Measurements from ENCODE around the gene CSF1R. TPM values are rescaled to one million over a fixed set of nuclear protein-coding genes. Genes with fewer than 3 reads are reported as not detected.

Gene CSF1R
- total RNA-seq, 3 donors from 2014 or later = 11.5 to 79.0 (median 24.1) TPM

- peaks cover under 1% of the 10 kb centered on the region for H3K36me3 ChIP-seq
- no peaks in the 10 kb centered on the region for H3K9me3 ChIP-seq
- intact Hi-C loops (cut with DNase I; ENCODE audit: low total_unique reads) = no loop called here
- peaks cover 0 to 9% of the 10 kb centered on the region in 2 donors for H3K4me1 ChIP-seq
- peak overlapping the region; percentile 56 to 71 for H3K27ac ChIP-seq
- H3K27me3 ChIP-seq = no peaks in the 10 kb centered on the region
- TF ChIP-seq POLR2A (IDR thresholded peaks at IDR 0.05) = no peak
- no peak for TF ChIP-seq CTCF (IDR thresholded peaks at IDR 0.05)
- TF ChIP-seq POLR2AphosphoS5 (IDR thresholded peaks at IDR 0.05) = no peak
- no peak overlapping the region for H3K4me3 ChIP-seq
- DNase-seq (ENCODE audit: low spot score in 2 of 2) = no peak
Measured at GRCh38 chr5:150020249-150020648, 66.1 kb downstream of the CSF1R start.

- H3K4me3 ChIP-seq = no peak overlapping the region
- no peaks in the 10 kb centered on the region for H3K27me3 ChIP-seq
- H3K4me1 ChIP-seq = no peaks in the 10 kb centered on the region
- peak overlapping the region in 1 of 2 donors; percentile 45 for H3K27ac ChIP-seq
- H3K36me3 ChIP-seq = peaks cover 3% of the 10 kb centered on the region
- no peak for DNase-seq (ENCODE audit: low spot score in 2 of 2)
- no peaks in the 10 kb centered on the region for H3K9me3 ChIP-seq
- TF ChIP-seq POLR2AphosphoS5 (IDR thresholded peaks at IDR 0.05) (no peak), POLR2A (IDR thresholded peaks at IDR 0.05) (no peak)
- intact Hi-C loops (cut with DNase I; ENCODE audit: low total_unique reads) = no loop called here
Measured at GRCh38 chr5:150017226-150018005, 68.9 kb downstream of the CSF1R start.

GRCh38 chr5:150016537-150016936 is 69.8 kb downstream of the CSF1R start:
- intact Hi-C loops (cut with DNase I; ENCODE audit: low total_unique reads) = no loop called here

GRCh38 chr5:150015415-150015814 is 70.9 kb downstream of the CSF1R start:
- intact Hi-C loops (cut with DNase I; ENCODE audit: low total_unique reads) = no loop called here
- Histone ChIP-seq H3K27me3 (no peaks in the 10 kb centered on the region), H3K36me3 (peaks cover 3% of the 10 kb centered on the region), H3K9me3 (no peaks in the 10 kb centered on the region), H3K27ac (no peak overlapping the region), H3K4me3 (no peak overlapping the region), H3K4me1 (no peaks in the 10 kb centered on the region)
- TF ChIP-seq POLR2A (IDR thresholded peaks at IDR 0.05) (no peak), POLR2AphosphoS5 (IDR thresholded peaks at IDR 0.05) (no peak), CTCF (IDR thresholded peaks at IDR 0.05) (no peak)
- DNase-seq (ENCODE audit: low spot score in 2 of 2) = no peak

More at GRCh38 chr5:150016537-150016936, 69.8 kb downstream of the CSF1R start:
- peaks cover 3% of the 10 kb centered on the region for H3K36me3 ChIP-seq
- H3K27me3 ChIP-seq = no peaks in the 10 kb centered on the region
- no peaks in the 10 kb centered on the region for H3K4me1 ChIP-seq
- DNase-seq (ENCODE audit: low spot score in 2 of 2) = no peak
- H3K4me3 ChIP-seq = no peak overlapping the region
- no peaks in the 10 kb centered on the region for H3K9me3 ChIP-seq
- no peak for TF ChIP-seq CTCF (IDR thresholded peaks at IDR 0.05)
- no peak for TF ChIP-seq POLR2A (IDR thresholded peaks at IDR 0.05)
- no peak for TF ChIP-seq POLR2AphosphoS5 (IDR thresholded peaks at IDR 0.05)
- H3K27ac ChIP-seq = no peak overlapping the region

GRCh38 chr5:150014456-150014855 is 71.9 kb downstream of the CSF1R start:
- intact Hi-C loops (cut with DNase I; ENCODE audit: low total_unique reads) = no loop called here
- H3K9me3 ChIP-seq = no peaks in the 10 kb centered on the region
- H3K4me1 ChIP-seq = peaks cover 0 to 5% of the 10 kb centered on the region in 2 donors
- TF ChIP-seq CTCF (IDR thresholded peaks at IDR 0.05) (no peak), POLR2AphosphoS5 (IDR thresholded peaks at IDR 0.05) (no peak), POLR2A (IDR thresholded peaks at IDR 0.05) (no peak)
- H3K27ac ChIP-seq = no peak overlapping the region
- no peak for DNase-seq (ENCODE audit: low spot score in 2 of 2)
- no peak overlapping the region for H3K4me3 ChIP-seq
- H3K27me3 ChIP-seq = no peaks in the 10 kb centered on the region
- H3K36me3 ChIP-seq = peaks cover 3% of the 10 kb centered on the region

Data from breast epithelium (tissue), 4 donors.